Kasumi-1 (cell line): ENCODE results near the gene ZNF106.

Experiments
- DNase-seq, 2 experiments: peaks; one replicate each; lab custom pipeline; 2025; lab: John Stamatoyannopoulos, UW

ZNF106 gene

DNA sequence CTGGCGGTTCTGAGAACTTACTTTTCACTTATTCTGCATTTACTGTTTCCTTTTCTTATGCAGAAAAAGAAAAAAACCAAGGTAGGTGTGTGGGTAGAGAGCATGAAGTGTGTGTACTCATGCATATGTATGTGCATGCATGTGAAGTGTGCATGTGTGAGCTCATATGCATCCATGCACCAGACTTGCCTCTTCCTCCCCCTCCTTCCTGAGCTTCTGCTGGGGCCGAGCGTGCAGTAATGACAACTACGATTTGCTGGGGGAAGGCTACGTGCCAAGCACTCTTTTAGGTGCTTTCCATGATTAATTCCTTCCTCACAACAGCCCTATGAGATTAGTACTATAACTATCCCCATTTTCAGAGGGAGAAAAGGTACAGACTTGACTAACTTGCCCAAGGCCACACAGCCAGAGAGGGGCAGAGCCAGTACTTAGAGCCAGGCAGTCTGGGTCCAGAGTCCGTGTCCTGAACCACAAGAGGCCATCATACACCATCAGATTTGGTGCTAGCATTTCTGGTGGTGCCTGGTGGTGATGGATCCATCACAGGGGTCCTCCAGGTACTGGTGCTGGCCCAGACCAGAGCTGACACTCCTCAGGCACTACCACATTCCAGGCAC is 85.0 kb downstream of the ZNF106 start:
- no peak for DNase-seq

DNA sequence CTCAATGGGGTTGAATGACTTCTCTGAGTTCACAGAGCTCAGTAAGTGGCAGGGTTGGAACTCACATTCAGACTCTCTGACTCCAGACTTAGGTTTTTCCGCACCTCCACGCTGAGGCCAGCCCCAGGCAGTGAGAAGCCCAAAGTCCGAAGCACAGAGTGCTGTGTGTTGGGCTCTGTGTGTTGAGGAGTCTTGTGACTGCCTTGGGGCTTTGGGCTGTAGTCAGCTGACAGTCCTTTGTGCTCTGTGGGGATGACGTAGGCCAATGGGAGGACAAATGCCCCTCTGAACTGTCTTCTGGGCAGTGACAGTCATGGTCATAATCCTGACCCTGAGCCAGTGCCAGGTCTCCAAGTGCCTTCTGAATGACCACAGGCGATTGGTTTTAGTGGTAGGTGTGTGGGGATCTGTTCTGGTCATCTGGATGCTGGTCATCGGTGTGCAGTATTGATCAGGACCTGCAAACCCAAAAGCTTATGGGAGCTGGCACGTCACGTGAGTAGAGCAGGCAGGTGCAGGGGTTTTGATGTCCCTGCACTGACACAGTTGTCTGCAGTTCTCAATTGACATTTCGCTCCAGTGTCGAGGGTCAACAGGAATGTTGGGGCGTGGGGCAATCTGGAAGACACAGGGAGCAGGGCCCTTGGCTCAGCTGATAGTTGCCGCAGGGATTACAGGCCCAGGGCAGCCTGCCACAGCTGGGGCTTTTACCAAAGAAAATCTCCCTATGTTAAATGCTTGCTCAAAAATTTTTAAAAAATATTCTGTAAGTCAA is 86.3 kb downstream of the ZNF106 start:
- no peak for DNase-seq

DNA sequence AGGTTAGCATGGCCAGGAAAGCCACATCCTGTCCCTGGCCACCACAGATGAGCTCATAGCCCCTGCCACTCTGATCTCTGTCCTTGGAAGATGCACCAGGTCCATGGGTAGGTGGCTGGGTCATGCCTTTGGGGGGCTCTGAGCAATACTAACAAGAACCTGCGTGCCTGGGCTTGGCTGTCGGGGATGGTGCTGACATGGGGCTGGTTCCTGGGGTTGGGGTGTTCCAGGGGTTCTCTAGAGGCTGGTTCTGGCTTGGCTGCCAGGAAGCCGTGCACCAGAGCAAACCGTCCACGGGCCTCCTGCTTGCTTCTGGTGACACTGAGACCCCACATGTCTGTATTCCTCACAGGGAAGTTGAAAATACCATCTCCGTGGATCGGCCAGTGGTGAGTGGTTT is 87.6 kb downstream of the ZNF106 start:
- DNase-seq: no peak

DNA sequence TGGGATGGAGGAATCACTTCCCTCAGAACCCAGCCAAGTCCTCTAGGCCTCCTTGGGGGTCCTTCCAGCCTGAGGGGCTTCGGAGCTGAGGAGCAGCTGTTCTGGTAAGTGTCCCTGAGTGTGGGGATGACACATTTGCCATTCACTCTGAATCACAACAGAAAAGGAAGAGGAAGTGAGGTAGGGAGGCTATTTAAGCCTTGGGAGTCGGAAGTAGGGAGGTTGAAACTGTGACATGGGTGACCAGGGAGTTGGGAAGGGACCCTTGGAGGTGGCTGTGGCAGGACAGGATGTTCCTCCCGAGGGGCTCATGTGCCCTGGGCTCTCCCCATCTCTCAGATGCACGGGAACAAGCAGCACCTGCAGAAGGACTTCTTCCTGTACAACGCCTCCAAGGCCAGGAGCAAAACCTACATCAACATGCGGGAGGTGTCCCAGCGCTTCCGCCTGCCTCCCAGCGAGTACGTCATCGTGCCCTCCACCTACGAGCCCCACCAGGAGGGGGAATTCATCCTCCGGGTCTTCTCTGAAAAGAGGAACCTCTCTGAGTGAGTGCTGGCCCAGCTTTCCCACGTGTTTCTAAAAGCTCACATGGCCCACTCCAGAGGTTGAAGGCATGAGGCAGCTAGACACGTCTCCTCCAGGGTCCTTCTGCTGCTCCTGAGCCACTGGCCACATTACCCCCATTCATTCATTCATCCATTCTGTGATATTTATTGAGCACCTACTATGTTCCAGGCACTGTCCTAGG is 88.3 kb downstream of the ZNF106 start:
- DNase-seq: peak; percentile 23 to 28

DNA sequence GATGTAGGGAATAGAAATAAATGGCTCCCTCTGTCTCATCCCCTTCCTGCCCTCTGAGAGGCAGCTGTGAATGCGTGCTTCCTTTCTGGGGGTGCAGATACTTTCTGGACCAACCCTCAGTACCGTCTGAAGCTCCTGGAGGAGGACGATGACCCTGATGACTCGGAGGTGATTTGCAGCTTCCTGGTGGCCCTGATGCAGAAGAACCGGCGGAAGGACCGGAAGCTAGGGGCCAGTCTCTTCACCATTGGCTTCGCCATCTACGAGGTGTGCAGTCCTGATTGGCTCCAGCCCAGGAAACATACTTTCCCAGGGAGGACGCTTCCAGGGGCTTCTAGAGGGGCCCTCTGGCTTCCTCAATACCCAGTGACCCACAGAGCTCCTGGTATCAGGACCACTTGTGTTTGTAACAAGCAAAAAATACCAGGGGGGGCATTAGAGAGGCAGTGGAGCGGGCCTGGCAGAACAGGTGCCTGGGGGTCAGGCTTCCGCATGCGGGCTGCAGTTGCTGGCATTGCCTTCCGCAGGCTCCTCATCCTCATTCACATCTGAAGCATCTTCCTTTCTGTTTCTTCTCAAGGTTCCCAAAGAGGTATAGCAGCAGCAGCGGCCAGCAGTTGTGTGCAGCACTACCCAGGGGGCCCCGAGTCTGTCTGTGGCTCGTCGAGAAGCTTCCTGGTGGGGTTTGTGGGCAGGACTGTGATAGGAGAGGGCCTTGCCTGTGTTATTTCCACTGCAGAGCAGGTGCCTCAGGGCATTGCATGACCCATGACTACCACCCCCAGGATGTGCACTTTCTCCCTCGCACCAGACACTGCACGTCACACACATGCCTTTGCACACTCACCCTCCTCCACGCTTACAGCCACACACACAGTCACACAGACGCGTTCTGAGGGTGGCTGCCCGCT is 89.1 kb downstream of the ZNF106 start:
- DNase-seq: no peak

DNA sequence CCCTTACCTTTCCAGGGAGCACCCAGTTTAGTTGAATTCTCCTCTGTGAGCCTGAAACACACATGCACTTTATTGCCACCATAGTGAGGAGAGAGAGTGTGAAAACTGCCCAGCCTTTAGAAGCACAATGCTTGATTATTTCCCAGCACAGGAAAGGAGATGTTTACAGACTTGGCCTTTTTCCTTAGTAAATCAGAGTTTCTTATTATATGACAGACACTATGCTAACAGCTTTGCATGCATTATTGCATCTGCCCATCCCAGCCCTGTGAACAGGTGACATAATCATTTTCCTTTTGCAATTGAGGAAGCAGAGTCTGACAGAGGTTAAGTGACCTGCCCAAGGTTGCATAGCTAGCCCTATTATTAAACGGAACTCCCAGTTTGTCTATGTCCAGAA is 95.1 kb downstream of the ZNF106 start:
- no peak for DNase-seq

DNA sequence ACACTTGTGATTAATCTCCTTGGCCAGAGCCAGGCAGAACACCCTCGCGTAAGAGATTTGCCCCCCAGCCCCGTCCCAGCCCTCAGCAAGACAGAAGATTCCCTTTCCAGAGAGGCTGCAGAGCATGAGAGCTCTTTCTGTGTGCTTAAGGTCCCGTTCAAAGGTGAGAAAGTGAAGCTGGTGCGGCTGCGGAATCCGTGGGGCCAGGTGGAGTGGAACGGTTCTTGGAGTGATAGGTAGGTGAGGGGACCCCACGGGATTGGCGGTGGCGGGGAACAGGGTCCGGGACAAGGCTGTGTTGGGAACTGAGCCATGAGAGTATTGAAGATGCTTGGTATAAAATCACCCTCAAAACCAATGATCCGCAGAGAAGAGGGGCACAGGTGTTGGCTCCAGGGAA is 96.8 kb downstream of the ZNF106 start:
- no peak for DNase-seq

DNA sequence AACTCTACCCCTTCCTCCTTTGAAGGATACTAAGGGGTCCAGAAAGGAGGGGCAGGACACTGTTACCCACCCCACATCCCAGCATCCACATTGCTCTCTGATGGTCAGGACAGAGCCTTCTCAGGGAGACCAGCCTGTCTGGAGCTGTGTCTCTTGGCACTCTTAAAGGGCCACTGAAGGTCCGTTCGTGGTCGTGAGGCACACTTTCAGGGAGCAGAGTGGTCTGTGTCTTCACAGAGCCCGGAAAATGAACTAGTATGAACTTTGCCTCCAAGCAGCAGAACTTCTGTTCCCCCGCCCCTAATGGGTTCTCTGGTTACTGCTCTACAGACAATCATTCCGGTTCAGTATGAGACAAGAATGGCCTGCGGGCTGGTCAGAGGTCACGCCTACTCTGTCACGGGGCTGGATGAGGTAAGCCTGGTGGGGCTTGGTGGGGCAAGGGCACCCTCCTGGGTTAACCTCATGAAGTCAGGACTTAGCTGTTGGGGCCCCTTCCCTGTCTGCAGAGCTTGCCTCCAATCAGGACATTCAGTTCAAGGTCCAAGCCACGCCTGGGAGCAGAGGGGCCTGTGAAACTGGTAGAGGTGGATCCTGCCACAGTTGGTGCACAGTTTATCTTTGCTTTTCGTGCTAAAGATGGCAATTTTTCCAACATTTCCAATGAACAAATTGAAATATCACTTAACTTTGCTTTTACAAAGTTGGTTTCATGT is 98.5 kb downstream of the ZNF106 start:
- no peak for DNase-seq

DNA sequence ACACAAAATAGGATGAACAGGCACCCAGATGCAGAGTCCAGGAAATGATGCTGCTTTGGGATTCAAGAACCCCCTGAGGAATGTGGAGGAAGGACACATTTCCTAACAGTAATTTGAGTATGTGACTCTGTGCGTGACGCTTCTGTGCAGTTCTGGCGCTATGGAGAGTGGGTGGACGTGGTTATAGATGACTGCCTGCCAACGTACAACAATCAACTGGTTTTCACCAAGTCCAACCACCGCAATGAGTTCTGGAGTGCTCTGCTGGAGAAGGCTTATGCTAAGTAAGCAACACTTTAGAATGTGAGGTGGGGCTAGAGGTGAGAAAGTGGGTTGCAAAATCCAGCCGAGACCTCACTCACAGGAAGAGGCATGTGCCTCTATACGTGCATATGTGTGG is 103.3 kb downstream of the ZNF106 start:
- no peak for DNase-seq

DNA sequence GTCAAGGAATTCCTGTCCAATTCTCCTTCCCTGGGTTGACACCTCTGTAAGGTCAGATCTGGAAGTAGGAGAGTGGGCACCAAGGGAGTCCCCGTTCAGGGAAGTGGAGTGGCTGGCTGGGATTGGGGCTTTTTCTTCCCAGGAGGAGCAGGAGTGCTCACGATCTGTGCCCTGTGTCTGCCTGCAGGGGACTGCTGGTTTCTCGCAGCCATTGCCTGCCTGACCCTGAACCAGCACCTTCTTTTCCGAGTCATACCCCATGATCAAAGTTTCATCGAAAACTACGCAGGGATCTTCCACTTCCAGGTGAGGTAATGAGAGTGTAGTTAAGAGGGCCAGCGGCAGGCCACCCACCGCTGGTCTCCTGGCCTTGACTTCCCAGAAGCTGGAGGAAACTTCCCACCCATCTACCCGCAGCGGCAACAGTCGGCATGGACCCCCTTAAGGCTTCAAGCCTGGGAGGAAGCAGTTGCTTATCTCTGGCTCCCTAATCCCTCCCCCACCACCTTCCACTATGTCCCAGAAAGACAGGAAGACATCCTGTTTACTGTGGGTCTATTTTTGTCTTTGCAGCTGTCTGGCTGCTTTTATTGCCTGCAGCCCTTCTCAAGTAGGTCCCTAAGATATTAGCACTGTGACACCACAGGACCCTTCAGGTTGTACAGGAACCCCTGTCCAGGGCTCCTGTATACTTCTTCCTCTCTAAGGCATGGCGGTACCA is 104.8 kb downstream of the ZNF106 start:
- no peak for DNase-seq

DNA sequence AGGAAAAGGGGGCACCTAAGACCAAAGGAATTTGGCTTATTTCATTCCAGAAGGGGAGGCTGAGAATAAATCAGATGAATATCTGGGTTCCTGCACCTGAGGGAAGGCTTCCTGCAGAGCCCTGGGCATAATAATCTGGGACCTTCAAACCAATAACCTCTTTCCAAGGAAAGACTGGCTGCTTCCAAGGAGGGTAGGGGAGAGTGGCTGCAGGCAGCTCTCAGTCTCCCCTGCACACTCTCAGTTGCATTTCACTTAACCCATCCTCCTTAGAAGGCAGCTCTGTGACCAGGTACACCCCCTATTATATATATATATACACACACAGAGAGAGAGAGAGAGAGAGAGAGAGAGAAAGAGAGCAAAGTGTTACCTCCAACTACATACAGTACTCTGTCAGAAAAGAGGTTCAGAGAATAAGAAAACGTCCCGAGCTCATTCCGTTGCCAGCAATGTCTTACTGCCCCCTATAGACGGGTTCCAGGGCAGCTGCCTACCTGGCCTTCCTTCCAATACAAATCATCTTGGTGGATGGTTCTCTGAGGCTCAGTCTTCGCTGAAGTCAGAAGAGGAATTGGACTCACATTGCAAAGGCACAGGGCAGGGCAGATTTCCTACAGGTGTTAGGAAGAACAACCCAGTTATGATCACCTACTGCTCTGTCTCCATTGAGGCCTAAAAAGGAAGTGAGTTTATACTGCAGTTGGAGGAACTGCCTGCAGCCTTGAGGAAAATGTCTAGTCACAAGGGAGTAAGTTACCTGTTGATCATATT is 105.5 kb downstream of the ZNF106 start:
- peak; percentile 45 to 48 for DNase-seq

DNA sequence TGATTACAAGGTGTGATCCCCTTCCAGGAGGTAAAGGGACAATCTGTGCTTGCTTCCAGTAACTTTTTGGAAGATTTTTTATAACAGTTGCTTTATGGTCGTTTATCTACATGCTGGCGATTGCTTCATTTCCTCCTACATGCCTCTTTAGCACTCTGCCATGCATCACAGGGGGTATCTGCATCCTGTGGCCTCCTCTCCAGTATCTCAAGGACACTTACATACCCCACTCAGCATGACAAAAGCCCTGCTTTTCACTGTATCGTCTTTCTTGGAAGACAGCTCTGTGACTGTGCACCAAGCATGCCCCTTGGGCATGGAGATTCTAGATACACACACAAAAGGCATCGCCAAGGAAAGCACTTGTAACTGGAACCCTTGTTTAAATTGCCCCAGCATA is 106.3 kb downstream of the ZNF106 start:
- no peak for DNase-seq

DNA sequence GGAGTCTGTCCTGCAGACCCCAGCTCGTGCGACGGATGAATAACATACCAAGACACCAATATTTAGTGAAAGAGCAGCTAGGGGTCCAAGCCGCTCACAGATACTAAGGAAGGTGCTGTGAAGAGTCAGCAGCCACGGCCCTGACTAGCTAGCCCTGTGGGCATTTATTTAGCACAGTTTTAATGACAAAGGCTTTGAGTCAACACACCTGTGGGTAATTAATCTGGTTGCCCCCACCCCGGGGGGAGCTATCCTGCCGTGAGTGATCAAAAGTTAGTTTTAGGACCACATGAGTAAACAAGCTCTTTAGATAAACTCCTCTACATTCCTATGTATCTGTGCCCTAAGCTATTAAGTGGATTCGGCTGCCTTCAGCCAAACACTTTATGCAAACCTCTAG is 112.9 kb downstream of the ZNF106 start:
- no peak for DNase-seq

DNA sequence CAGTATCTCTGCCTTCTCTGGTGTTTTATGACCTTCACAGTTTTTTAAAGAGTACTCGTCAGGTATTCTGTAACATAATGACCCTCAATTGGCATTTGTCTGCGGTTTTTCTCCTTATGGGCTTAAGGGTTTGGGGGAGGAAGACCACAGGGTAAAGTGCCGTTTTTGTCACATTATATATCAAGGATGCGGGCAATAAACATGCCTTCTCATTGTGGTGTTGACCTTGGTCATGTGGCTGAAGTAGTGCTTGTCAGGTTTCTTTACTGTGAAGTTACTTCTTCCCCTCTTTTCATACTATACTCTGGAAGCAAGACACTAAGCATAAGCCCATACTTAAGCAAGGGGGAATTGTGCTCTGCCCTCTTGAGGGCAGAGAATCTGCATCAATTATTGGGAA is 115.0 kb downstream of the ZNF106 start:
- DNase-seq: no peak

DNA sequence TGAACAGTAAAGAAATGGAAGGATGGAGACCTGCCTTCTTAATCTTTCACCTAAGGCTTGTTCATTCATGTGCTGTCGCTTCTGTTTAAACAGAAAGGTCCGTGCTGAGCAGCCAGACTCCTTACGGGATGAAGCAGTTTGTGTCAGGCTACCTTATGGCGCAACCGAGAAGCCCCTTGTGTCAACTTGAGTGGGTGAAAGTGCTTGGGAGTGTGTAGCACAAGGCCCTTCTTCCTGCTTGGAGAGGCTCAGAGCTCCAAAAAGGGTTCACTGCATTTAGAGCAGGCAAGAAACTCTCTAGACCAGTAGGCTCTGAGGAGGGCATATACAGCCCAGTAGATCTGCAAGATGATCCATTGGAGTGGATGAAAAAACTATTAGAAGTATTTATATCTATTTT is 115.7 kb downstream of the ZNF106 start:
- no peak for DNase-seq

DNA sequence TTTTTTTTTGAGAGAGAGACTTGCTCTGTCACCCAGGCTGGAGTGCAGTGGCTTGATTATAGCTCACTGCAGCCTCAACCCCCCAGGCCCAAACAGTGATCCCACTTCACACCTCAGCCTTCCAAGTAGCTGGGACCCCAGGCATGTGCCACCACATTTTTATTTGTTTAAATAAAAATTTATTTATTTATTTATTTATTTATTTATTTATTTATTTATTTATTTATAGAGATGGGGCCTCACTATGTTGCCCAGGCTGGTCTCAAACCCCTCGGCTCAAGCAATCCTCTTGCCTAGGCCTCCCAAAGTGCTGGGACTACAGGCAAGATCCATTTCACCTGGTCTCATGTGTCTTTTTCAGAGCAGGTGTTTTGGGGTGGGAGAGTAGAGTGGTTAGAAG is 116.1 kb downstream of the ZNF106 start:
- DNase-seq: no peak

DNA sequence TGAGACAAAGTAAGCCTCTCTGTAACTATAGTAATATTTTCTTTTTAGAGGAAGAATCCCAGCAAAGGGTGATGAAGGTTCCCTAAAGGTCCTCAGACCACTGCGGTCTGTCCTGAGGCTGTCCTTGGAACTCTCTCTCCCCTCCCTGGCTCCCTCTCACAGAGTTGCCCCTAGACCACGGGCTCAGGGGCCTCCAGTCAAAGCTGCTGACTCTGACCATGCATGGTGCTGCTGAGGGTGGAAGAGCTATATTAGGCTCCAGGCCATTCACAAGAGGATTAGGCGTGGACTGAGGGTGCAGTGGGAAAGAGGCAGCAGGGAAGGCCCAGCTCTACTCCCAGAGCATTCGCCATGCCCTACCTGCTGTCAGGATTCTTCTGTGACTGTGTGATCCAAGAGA is 117.0 kb downstream of the ZNF106 start:
- DNase-seq: no peak

DNA sequence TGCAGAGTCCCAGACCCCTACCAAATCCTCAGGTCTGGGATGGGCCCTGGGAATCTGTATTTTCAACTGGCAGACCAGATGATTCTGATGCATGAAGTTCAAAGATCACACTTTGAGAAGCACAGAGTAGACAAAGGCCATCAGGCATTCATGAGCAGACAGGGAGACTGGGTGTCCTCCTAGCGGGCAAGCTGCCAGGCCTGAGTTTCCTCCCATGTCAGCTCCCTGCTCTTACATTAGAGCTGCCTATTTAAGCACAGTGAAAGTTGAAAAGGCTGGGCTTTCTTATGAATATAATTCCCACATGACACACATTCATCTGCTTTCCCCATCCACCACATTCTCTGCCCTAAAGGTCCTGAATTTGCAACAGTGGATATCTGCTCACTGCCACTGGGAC is 117.7 kb downstream of the ZNF106 start:
- no peak for DNase-seq

DNA sequence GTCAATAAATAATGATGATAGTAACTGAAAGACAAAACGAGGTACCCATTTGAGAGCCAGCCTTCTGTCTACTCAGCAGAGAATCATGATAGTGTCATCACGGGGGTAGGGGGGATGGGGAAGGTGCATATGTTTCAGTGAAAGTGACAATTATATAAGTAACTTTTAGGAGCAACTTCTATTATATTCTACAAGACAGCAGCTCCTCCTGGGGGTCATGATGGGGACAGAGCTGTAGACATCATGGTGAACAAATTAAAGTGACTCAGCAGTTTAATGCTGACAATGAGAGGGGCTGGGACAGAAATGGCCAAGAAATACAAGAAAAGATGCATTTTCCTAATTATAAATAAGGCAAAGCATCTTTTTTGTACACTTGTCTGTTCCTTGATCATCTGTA is 119.8 kb downstream of the ZNF106 start:
- DNase-seq: peak in 1 of 2 experiments; percentile 19

DNA sequence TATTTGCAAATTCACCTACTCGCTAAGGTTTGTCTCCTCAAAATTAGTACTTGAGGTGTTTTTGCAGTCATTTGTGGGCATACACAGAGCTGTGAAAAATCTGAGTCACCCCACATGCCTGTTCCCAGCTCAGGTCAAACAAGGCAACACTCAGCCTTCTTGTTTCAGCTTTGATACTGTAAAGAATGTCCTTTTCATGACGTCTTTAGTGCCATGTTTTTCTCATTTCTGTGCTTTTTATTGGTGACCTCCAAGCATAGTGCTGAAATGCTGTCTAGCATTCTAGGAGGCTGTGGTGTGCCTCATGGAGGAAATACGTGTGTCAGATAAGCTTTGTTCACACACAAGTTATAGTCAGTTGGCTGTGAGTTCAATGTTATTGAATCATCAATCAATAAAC is 122.8 kb downstream of the ZNF106 start:
- no peak for DNase-seq
